ENCODE results near the gene PLK5.

PLK5 gene

DNA sequence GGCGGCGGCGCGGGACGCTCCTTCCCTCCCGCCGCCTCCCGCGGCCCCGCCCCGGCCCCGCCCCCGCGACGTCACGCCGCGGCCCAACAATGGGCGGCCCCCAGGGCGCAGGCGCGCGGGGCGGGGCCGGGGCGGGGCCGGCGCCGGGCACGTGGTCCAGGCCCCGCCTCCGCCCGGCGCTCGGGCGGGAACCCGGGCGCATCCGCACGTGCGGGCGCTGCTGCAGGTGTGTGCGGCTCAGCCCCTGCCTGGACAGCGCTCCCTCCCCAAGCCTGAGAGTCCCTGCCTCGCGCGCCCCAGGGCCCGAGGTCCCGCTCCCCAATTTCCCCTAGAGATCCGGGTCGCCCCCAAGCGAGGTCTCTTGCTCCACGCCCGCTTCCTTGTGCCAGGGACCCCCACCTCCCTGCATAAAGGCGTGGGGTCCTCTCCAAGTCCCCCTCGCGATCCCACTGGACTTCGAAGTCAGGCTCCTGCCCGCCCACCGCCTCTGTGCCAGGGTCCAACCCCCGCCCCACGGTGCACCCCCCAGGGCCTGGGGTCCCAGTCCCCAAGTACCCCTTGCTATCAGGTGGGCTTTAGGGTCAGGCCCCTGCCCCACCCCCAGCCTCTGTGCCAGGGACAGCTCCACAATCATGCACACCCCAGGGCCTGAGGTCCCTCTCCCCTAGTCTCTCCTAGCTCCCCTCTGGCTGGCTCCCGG lies 44.6 kb downstream of the PLK5 start, which contains the start of gene MEX3D:
TSS of gene MEX3D (minus strand) at position 6 of the 700 bp plus-strand sequence. CDS start 267 bp downstream, outside the sequence.
- H3K9me3 ChIP-seq (ENCODE audit: control insufficient read depth, low read length): no peaks in the 10 kb centered on the region
- H3K36me3 ChIP-seq (ENCODE audit: control insufficient read depth, insufficient read depth, low read length): no peaks in the 10 kb centered on the region
- peaks cover 8% of the 10 kb centered on the region for H3K4me1 ChIP-seq (ENCODE audit: control insufficient read depth, insufficient read depth, low read length, poor library complexity, severe bottlenecking)
- peaks cover 6% of the 10 kb centered on the region for H3K27me3 ChIP-seq (replicated peaks; ENCODE audit: control insufficient read depth, insufficient read depth, low read length, poor library complexity, severe bottlenecking)
- H3K4me3 ChIP-seq (ENCODE audit: insufficient read depth, low read depth, low read length, poor library complexity, severe bottlenecking): peak within 1 kb of the TSS; percentile 35
- no peak within 1 kb of the TSS for H3K27ac ChIP-seq (ENCODE audit: insufficient read depth, low read length, poor library complexity, severe bottlenecking)
- DNase-seq: peak; percentile 66 to 80 (median 77)

DNA sequence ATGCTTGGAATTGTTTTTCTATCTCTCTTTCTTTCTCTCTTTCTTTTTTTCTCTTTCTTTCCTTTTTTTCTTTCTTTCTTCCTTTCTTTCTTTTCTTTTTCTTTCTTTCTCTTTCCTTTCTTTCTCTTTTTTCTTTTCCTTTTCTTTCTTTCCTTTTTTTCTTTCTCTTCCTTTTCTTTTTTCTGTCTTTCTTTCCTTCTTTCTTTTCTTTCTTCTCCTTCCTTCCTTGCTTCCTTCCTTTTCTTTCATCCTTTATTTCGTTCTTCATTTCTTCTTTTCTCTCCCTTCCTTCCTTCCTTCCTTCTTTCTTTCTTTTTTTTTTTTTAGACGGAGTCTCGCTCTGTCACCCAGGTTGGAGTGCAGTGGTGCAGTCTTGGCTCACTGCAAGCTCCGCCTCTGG lies 46.1 kb downstream of the PLK5 start:
- no peak overlapping the region for H3K4me3 ChIP-seq (ENCODE audit: insufficient read depth, low read depth, low read length, poor library complexity, severe bottlenecking)
- H3K36me3 ChIP-seq (ENCODE audit: control insufficient read depth, insufficient read depth, low read length): no peaks in the 10 kb centered on the region
- H3K9me3 ChIP-seq (ENCODE audit: control insufficient read depth, low read length): no peaks in the 10 kb centered on the region
- DNase-seq: no peak
- H3K27ac ChIP-seq (ENCODE audit: insufficient read depth, low read length, poor library complexity, severe bottlenecking): no peak overlapping the region
- H3K4me1 ChIP-seq (ENCODE audit: control insufficient read depth, insufficient read depth, low read length, poor library complexity, severe bottlenecking): peaks cover 8% of the 10 kb centered on the region
- peaks cover 6% of the 10 kb centered on the region for H3K27me3 ChIP-seq (replicated peaks; ENCODE audit: control insufficient read depth, insufficient read depth, low read length, poor library complexity, severe bottlenecking)

DNA sequence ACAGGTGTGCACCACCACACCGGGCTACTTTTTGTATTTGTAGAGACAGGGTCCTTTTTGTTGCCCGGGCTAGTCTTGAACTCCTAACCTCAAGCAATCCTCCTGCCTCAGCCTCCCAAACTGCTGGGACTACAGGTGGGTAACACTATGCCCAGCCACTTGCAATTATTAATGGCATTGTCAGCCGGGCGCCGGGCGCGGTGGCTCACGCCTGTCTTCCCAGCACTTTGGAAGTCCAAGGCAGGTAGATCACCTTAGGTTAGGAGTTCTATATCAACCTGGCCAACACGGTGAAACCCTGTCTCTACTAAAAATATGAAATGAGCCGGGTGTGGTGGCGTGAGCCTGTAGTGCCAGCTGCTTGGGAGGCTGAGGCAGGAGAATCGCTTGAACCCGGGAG lies 47.0 kb downstream of the PLK5 start:
- Histone ChIP-seq H3K9me3 (ENCODE audit: control insufficient read depth, low read length) (no peaks in the 10 kb centered on the region), H3K27me3 (replicated peaks; ENCODE audit: control insufficient read depth, insufficient read depth, low read length, poor library complexity, severe bottlenecking) (peaks cover 6% of the 10 kb centered on the region)
- no peak for DNase-seq

DNA sequence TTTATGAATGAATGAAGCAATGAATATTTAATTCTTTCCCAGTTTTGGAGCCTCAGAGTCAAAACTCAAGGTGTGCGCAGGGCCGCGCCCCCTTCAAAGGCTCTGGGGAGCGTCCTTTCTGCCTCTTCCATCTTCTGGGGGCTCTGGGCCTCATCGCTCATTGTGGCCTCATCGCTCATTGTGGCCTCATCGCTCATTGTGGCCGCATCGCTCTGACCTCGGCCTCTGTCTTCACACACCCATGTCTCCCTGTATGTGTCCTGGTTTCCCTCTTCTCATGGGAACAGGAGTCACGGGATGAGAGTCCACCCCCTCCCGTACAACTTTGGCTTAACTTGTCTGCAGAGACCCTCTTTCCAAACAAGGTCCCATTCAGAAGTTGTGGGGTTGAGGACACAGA lies 47.5 kb downstream of the PLK5 start:
- Histone ChIP-seq H3K4me3 (ENCODE audit: insufficient read depth, low read depth, low read length, poor library complexity, severe bottlenecking) (no peak overlapping the region), H3K27me3 (replicated peaks; ENCODE audit: control insufficient read depth, insufficient read depth, low read length, poor library complexity, severe bottlenecking) (peaks cover 6% of the 10 kb centered on the region), H3K9me3 (ENCODE audit: control insufficient read depth, low read length) (no peaks in the 10 kb centered on the region), H3K36me3 (ENCODE audit: control insufficient read depth, insufficient read depth, low read length) (no peaks in the 10 kb centered on the region), H3K4me1 (ENCODE audit: control insufficient read depth, insufficient read depth, low read length, poor library complexity, severe bottlenecking) (peaks cover 8% of the 10 kb centered on the region), H3K27ac (ENCODE audit: insufficient read depth, low read length, poor library complexity, severe bottlenecking) (no peak overlapping the region)
- no peak for DNase-seq

More for the DNA sequence above, 47.0 kb downstream of the PLK5 start:
- Histone ChIP-seq H3K27ac (ENCODE audit: insufficient read depth, low read length, poor library complexity, severe bottlenecking) (no peak overlapping the region), H3K4me3 (ENCODE audit: insufficient read depth, low read depth, low read length, poor library complexity, severe bottlenecking) (no peak overlapping the region), H3K4me1 (ENCODE audit: control insufficient read depth, insufficient read depth, low read length, poor library complexity, severe bottlenecking) (peaks cover 8% of the 10 kb centered on the region), H3K36me3 (ENCODE audit: control insufficient read depth, insufficient read depth, low read length) (no peaks in the 10 kb centered on the region)

DNA sequence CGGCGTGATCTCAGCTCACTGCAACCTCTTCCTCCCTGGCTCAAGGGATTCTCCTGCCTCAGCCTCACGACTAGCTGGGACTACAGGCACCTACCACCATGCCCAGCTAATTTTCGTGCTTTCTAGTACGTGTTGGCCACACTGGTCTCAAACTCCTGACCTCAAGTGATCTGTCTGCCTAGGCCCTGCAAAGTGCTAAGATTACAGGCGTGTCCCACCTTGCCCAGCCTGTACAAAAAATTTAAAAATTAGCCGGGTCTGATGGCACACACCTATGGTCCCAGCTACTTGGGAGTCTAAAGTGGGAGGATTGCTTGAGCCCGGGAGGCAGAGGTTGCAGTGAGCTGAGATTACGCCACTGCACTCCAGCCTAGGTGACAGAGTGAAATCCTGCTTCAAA lies 48.9 kb downstream of the PLK5 start:
- no peak overlapping the region for H3K27ac ChIP-seq (ENCODE audit: insufficient read depth, low read length, poor library complexity, severe bottlenecking)
- H3K4me3 ChIP-seq (ENCODE audit: insufficient read depth, low read depth, low read length, poor library complexity, severe bottlenecking): no peak overlapping the region
- peaks cover 8% of the 10 kb centered on the region for H3K36me3 ChIP-seq (ENCODE audit: control insufficient read depth, insufficient read depth, low read length)
- H3K9me3 ChIP-seq (ENCODE audit: control insufficient read depth, low read length): no peaks in the 10 kb centered on the region
- no peaks in the 10 kb centered on the region for H3K27me3 ChIP-seq (replicated peaks; ENCODE audit: control insufficient read depth, insufficient read depth, low read length, poor library complexity, severe bottlenecking)
- peaks cover 6% of the 10 kb centered on the region for H3K4me1 ChIP-seq (ENCODE audit: control insufficient read depth, insufficient read depth, low read length, poor library complexity, severe bottlenecking)
- no peak for DNase-seq

DNA sequence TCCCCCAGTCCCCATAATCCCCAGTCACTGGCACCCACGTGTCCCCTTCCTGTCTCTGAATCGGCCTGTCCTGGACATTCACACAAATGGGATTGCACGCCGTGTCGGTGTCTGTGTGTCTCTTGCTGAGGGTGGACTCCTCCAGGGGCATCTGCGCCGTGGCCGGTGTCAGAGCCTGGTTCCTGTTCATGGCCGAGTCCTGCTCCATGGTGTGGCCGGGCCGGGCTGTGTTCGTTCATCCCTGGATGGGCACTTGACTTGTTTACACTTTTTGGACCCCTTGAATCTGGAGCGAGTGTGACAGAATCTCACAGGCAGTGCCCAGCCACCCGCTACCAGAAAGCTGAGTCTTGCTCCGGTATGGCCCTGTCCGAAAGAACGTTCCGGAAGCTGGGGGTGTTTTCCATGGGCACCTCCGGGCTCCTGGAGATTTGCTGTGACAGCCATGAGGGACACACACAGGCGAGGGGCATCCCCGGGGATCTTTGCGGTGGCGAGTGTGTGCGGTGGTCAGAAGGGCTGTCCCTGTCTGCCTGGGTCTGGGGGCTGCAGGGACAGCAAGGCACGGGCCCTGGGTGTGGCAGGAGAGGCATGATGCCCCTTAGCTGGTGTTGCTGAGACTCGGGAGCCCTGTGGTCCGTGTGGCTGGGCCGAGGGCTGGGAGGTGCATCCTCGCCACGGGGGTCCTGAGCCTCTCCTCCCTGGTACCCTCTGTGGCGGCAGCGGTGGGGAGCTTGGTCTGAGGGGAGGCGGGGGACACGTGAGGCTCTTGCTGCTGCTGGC lies 50.7 kb downstream of the PLK5 start:
- Histone ChIP-seq H3K27ac (ENCODE audit: insufficient read depth, low read length, poor library complexity, severe bottlenecking) (no peak overlapping the region), H3K27me3 (replicated peaks; ENCODE audit: control insufficient read depth, insufficient read depth, low read length, poor library complexity, severe bottlenecking) (no peaks in the 10 kb centered on the region), H3K4me3 (ENCODE audit: insufficient read depth, low read depth, low read length, poor library complexity, severe bottlenecking) (no peak overlapping the region), H3K9me3 (ENCODE audit: control insufficient read depth, low read length) (no peaks in the 10 kb centered on the region), H3K4me1 (ENCODE audit: control insufficient read depth, insufficient read depth, low read length, poor library complexity, severe bottlenecking) (no peaks in the 10 kb centered on the region), H3K36me3 (ENCODE audit: control insufficient read depth, insufficient read depth, low read length) (peaks cover 12% of the 10 kb centered on the region)
- no peak for DNase-seq

DNA sequence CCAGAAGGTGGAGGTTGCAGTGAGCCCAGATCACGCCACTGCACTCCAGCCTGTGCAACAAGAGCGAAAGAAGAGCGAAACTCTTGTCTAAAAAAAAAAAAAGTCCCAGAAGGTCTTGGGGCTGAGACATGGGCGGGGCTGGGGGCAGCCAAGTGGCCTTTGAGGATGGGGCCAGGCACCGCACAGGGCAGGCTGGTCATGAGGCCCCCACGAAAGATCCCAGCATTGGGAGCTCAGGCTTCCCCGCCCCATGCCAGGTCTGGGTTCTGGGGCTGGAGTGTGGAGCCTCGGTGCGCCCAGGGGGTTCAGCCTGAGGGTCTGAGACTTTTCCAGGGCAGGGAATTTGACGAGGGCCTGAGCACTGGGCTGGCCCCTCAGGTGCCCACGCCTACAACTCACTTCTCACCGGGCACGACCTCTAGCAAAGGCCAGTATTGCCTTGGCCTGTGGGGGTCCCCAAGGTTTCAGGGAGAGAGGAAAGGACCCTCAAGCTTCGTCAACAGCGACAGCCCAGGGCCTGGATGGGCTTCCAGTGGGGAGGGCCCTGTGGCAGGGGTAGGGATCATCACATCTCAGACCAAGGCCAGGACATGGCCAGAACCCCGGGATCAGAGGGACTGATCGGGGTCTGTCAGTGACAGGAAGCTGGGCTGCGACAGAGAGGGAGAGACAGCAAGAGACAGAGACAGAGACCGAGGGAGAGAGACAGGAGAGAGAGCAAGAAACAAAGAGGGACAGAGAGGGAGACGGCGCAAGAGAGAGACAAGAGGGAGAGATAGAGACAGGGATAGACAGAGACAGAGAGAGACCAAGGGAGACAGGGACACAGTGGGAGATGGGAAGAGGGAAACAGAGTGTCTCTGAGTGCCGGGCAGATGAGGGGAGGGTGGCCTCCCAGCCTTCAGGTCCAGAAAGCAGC lies 51.7 kb downstream of the PLK5 start:
- no peaks in the 10 kb centered on the region for H3K9me3 ChIP-seq (ENCODE audit: control insufficient read depth, low read length)
- peaks cover 19% of the 10 kb centered on the region for H3K36me3 ChIP-seq (ENCODE audit: control insufficient read depth, insufficient read depth, low read length)
- no peaks in the 10 kb centered on the region for H3K27me3 ChIP-seq (replicated peaks; ENCODE audit: control insufficient read depth, insufficient read depth, low read length, poor library complexity, severe bottlenecking)
- H3K27ac ChIP-seq (ENCODE audit: insufficient read depth, low read length, poor library complexity, severe bottlenecking): no peak overlapping the region
- no peak for DNase-seq
- H3K4me3 ChIP-seq (ENCODE audit: insufficient read depth, low read depth, low read length, poor library complexity, severe bottlenecking): no peak overlapping the region
- no peaks in the 10 kb centered on the region for H3K4me1 ChIP-seq (ENCODE audit: control insufficient read depth, insufficient read depth, low read length, poor library complexity, severe bottlenecking)

DNA sequence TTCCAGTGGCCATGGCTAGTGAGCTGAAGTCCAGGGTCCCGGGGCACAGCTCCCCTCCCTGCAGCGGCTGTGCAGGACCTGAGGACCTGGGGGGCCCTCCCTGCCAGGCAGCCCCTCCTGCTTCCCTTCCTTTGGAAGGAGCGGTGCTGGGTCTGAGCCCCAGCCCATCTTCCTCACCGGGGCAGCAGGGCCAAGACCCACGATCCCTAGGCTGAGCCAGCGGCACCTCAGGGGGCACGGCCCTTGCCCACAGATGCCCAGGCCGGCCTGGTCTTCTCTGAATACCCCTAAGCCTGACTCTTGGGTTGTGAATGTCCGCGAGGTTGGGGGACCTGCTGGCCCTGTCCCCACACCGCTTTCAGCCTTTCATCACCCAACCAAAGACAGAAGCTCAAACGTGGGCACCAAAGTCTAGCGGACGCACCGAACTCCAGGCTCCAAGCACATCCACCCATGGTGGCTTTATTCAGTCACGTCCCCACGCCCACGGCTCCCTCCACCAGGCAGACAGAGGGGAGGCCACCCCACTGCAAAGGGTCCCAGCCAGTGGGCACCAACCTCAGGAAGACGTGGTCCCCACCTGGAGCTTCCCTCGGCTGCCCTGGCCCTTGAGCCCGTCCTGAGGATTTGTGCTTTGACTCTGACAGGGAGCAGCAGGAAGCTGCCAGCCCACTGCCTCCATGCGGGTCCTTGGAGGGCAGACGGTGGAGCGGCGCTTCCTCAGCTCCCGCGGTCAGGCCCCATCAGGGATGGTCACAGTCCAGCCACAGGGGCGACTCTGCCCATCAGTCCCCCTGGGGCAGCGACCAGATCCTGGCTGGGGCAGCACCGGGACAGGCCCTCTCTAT lies 52.6 kb downstream of the PLK5 start:
- peaks cover 24% of the 10 kb centered on the region for H3K36me3 ChIP-seq (ENCODE audit: control insufficient read depth, insufficient read depth, low read length)
- no peak overlapping the region for H3K4me3 ChIP-seq (ENCODE audit: insufficient read depth, low read depth, low read length, poor library complexity, severe bottlenecking)
- no peaks in the 10 kb centered on the region for H3K27me3 ChIP-seq (replicated peaks; ENCODE audit: control insufficient read depth, insufficient read depth, low read length, poor library complexity, severe bottlenecking)
- no peaks in the 10 kb centered on the region for H3K4me1 ChIP-seq (ENCODE audit: control insufficient read depth, insufficient read depth, low read length, poor library complexity, severe bottlenecking)
- H3K27ac ChIP-seq (ENCODE audit: insufficient read depth, low read length, poor library complexity, severe bottlenecking): no peak overlapping the region
- DNase-seq: no peak
- no peaks in the 10 kb centered on the region for H3K9me3 ChIP-seq (ENCODE audit: control insufficient read depth, low read length)

All from effector memory CD4-positive, alpha-beta T cell (primary cell).